Measurements from ENCODE around the gene RAB13.

RAB13 gene

GRCh38 chr1:153958111-153958960 is 27.8 kb downstream of the RAB13 start, which contains the start of gene CRTC2:
TSS of gene CRTC2 (minus strand) at chr1:153958612. CDS start at chr1:153958497, 115 bp downstream.
- Histone ChIP-seq H3K9me3 (ENCODE audit: control insufficient read depth in 5 of 5, low read length in 5 of 5) (no peaks in the 10 kb centered on the region), H3K9ac (ENCODE audit: low read length in 5 of 5) (peak within 1 kb of the TSS; percentile 86 to 97 (median 93)), H3K36me3 (ENCODE audit: control insufficient read depth in 5 of 5, insufficient read depth in 5 of 5, low read length in 5 of 5) (peaks cover 0 to 35% (median 22%) of the 10 kb centered on the region in 5 donors), H3K4me1 (ENCODE audit: control insufficient read depth in 5 of 5, insufficient read depth in 5 of 5, low read length in 5 of 5) (peaks cover 11 to 69% (median 61%) of the 10 kb centered on the region in 5 donors), H3K27ac (ENCODE audit: low read depth, low read length) (peak within 1 kb of the TSS; percentile 79), H3K27me3 (ENCODE audit: control insufficient read depth in 5 of 5, insufficient read depth in 4 of 5, low read length in 5 of 5) (no peaks in the 10 kb centered on the region), H3K4me3 (ENCODE audit: low read depth in 1 of 5, low read length in 5 of 5) (peak within 1 kb of the TSS; percentile 89 to 95 (median 94))

- H3K9ac ChIP-seq (ENCODE audit: low read length in 5 of 5), result peak overlapping the region; percentile 86 to 97 (median 93)
- H3K27me3 ChIP-seq (ENCODE audit: control insufficient read depth in 5 of 5, insufficient read depth in 4 of 5, low read length in 5 of 5), result no peaks in the 10 kb centered on the region
- H3K9me3 ChIP-seq (ENCODE audit: control insufficient read depth in 5 of 5, low read length in 5 of 5), result no peaks in the 10 kb centered on the region
- H3K36me3 ChIP-seq (ENCODE audit: control insufficient read depth in 5 of 5, insufficient read depth in 5 of 5, low read length in 5 of 5), result peaks cover 0 to 39% (median 24%) of the 10 kb centered on the region in 5 donors
- H3K27ac ChIP-seq (ENCODE audit: low read depth, low read length), result peak overlapping the region; percentile 79
- peak overlapping the region; percentile 89 to 95 (median 94) for H3K4me3 ChIP-seq (ENCODE audit: low read depth in 1 of 5, low read length in 5 of 5)
- peaks cover 9 to 63% (median 56%) of the 10 kb centered on the region in 5 donors for H3K4me1 ChIP-seq (ENCODE audit: control insufficient read depth in 5 of 5, insufficient read depth in 5 of 5, low read length in 5 of 5)
Observed at GRCh38 chr1:153957744-153958110, 28.4 kb downstream of the RAB13 start.

- Histone ChIP-seq H3K36me3 (ENCODE audit: control insufficient read depth in 5 of 5, insufficient read depth in 5 of 5, low read length in 5 of 5) (peaks cover 0 to 45% (median 30%) of the 10 kb centered on the region in 5 donors), H3K4me1 (ENCODE audit: control insufficient read depth in 5 of 5, insufficient read depth in 5 of 5, low read length in 5 of 5) (peaks cover 5 to 57% (median 50%) of the 10 kb centered on the region in 5 donors)
Observed at GRCh38 chr1:153956997-153957715, 29.0 kb downstream of the RAB13 start.

GRCh38 chr1:153954826-153955225 is 31.3 kb downstream of the RAB13 start:
- Histone ChIP-seq H3K27ac (ENCODE audit: low read depth, low read length) (no peak overlapping the region), H3K9me3 (ENCODE audit: control insufficient read depth in 5 of 5, low read length in 5 of 5) (no peaks in the 10 kb centered on the region), H3K9ac (ENCODE audit: low read length in 5 of 5) (no peak overlapping the region), H3K27me3 (ENCODE audit: control insufficient read depth in 5 of 5, insufficient read depth in 4 of 5, low read length in 5 of 5) (no peaks in the 10 kb centered on the region), H3K36me3 (ENCODE audit: control insufficient read depth in 5 of 5, insufficient read depth in 5 of 5, low read length in 5 of 5) (peaks cover 10 to 54% (median 43%) of the 10 kb centered on the region in 5 donors), H3K4me3 (ENCODE audit: low read depth in 1 of 5, low read length in 5 of 5) (no peak overlapping the region), H3K4me1 (ENCODE audit: control insufficient read depth in 5 of 5, insufficient read depth in 5 of 5, low read length in 5 of 5) (peaks cover 2 to 36% (median 35%) of the 10 kb centered on the region in 5 donors)

More at GRCh38 chr1:153956997-153957715, 29.0 kb downstream of the RAB13 start:
- Histone ChIP-seq H3K4me3 (ENCODE audit: low read depth in 1 of 5, low read length in 5 of 5) (peak overlapping the region; percentile 89 to 95 (median 94)), H3K27ac (ENCODE audit: low read depth, low read length) (peak overlapping the region; percentile 79), H3K9ac (ENCODE audit: low read length in 5 of 5) (peak overlapping the region; percentile 86 to 97 (median 93)), H3K9me3 (ENCODE audit: control insufficient read depth in 5 of 5, low read length in 5 of 5) (no peaks in the 10 kb centered on the region), H3K27me3 (ENCODE audit: control insufficient read depth in 5 of 5, insufficient read depth in 4 of 5, low read length in 5 of 5) (no peaks in the 10 kb centered on the region)

- Histone ChIP-seq H3K4me1 (ENCODE audit: control insufficient read depth in 5 of 5, insufficient read depth in 5 of 5, low read length in 5 of 5) (peaks cover 2 to 29% (median 27%) of the 10 kb centered on the region in 5 donors), H3K9me3 (ENCODE audit: control insufficient read depth in 5 of 5, low read length in 5 of 5) (no peaks in the 10 kb centered on the region), H3K4me3 (ENCODE audit: low read depth in 1 of 5, low read length in 5 of 5) (no peak overlapping the region), H3K9ac (ENCODE audit: low read length in 5 of 5) (peak overlapping the region in 1 of 5 donors; percentile 13), H3K36me3 (ENCODE audit: control insufficient read depth in 5 of 5, insufficient read depth in 5 of 5, low read length in 5 of 5) (peaks cover 10 to 55% (median 46%) of the 10 kb centered on the region in 5 donors), H3K27me3 (ENCODE audit: control insufficient read depth in 5 of 5, insufficient read depth in 4 of 5, low read length in 5 of 5) (no peaks in the 10 kb centered on the region), H3K27ac (ENCODE audit: low read depth, low read length) (no peak overlapping the region)
Observed at GRCh38 chr1:153953859-153954365, 32.2 kb downstream of the RAB13 start.

- H3K9ac ChIP-seq (ENCODE audit: low read length in 5 of 5), result no peak overlapping the region
- peaks cover 10 to 72% (median 61%) of the 10 kb centered on the region in 5 donors for H3K36me3 ChIP-seq (ENCODE audit: control insufficient read depth in 5 of 5, insufficient read depth in 5 of 5, low read length in 5 of 5)
- H3K9me3 ChIP-seq (ENCODE audit: control insufficient read depth in 5 of 5, low read length in 5 of 5), result no peaks in the 10 kb centered on the region
- H3K4me1 ChIP-seq (ENCODE audit: control insufficient read depth in 5 of 5, insufficient read depth in 5 of 5, low read length in 5 of 5), result peaks cover 2 to 19% (median 18%) of the 10 kb centered on the region in 5 donors
- no peaks in the 10 kb centered on the region for H3K27me3 ChIP-seq (ENCODE audit: control insufficient read depth in 5 of 5, insufficient read depth in 4 of 5, low read length in 5 of 5)
- no peak overlapping the region for H3K4me3 ChIP-seq (ENCODE audit: low read depth in 1 of 5, low read length in 5 of 5)
- H3K27ac ChIP-seq (ENCODE audit: low read depth, low read length), result no peak overlapping the region
Observed at GRCh38 chr1:153951801-153952200, 34.3 kb downstream of the RAB13 start.

GRCh38 chr1:153951183-153951582 is 35.0 kb downstream of the RAB13 start:
- peaks cover 1 to 16% (median 14%) of the 10 kb centered on the region in 5 donors for H3K4me1 ChIP-seq (ENCODE audit: control insufficient read depth in 5 of 5, insufficient read depth in 5 of 5, low read length in 5 of 5)
- no peaks in the 10 kb centered on the region for H3K9me3 ChIP-seq (ENCODE audit: control insufficient read depth in 5 of 5, low read length in 5 of 5)
- H3K4me3 ChIP-seq (ENCODE audit: low read depth in 1 of 5, low read length in 5 of 5), result no peak overlapping the region
- no peak overlapping the region for H3K27ac ChIP-seq (ENCODE audit: low read depth, low read length)
- no peaks in the 10 kb centered on the region for H3K27me3 ChIP-seq (ENCODE audit: control insufficient read depth in 5 of 5, insufficient read depth in 4 of 5, low read length in 5 of 5)
- peaks cover 10 to 72% (median 61%) of the 10 kb centered on the region in 5 donors for H3K36me3 ChIP-seq (ENCODE audit: control insufficient read depth in 5 of 5, insufficient read depth in 5 of 5, low read length in 5 of 5)
- no peak overlapping the region for H3K9ac ChIP-seq (ENCODE audit: low read length in 5 of 5)

GRCh38 chr1:153946622-153947241 is 39.4 kb downstream of the RAB13 start, which contains the start of gene DENND4B:
TSS of gene DENND4B (minus strand) at chr1:153946718. CDS start at chr1:153944374, 2,344 bp downstream.
- peak within 1 kb of the TSS; percentile 72 to 91 (median 88) for H3K9ac ChIP-seq (ENCODE audit: low read length in 5 of 5)
- H3K27me3 ChIP-seq (ENCODE audit: control insufficient read depth in 5 of 5, insufficient read depth in 4 of 5, low read length in 5 of 5), result no peaks in the 10 kb centered on the region
- peak within 1 kb of the TSS; percentile 84 for H3K27ac ChIP-seq (ENCODE audit: low read depth, low read length)
- no peaks in the 10 kb centered on the region for H3K9me3 ChIP-seq (ENCODE audit: control insufficient read depth in 5 of 5, low read length in 5 of 5)
- peak within 1 kb of the TSS; percentile 66 to 82 (median 75) for H3K4me3 ChIP-seq (ENCODE audit: low read depth in 1 of 5, low read length in 5 of 5)
- peaks cover 10 to 64% (median 57%) of the 10 kb centered on the region in 5 donors for H3K36me3 ChIP-seq (ENCODE audit: control insufficient read depth in 5 of 5, insufficient read depth in 5 of 5, low read length in 5 of 5)
- peaks cover 0 to 48% (median 40%) of the 10 kb centered on the region in 5 donors for H3K4me1 ChIP-seq (ENCODE audit: control insufficient read depth in 5 of 5, insufficient read depth in 5 of 5, low read length in 5 of 5)

Data from subcutaneous abdominal adipose tissue (tissue), 5 donors.